Activated T-helper 2 cell treated with anti-CD3 and anti-CD28 coated beads, Interferon-gamma antibody, Interleukin-2, Interleukin-4, amounts not matched to agents 10 μg/mL and 5 μg/mL and 100 μg/mL, durations not matched to agents 14 hours and 24 hours and 36 hours (primary cell): ENCODE data around the gene SUGCT. TPM values are rescaled to one million over a fixed set of nuclear protein-coding genes. Genes with fewer than 3 reads are reported as not detected.

Experiments used
- DNase-seq: peaks from one replicate; pipeline ENCODE4 v3.0.0; 2021; ENCODE audit warnings: low spot score
- H3K27ac Mint-ChIP-seq: one replicate; pipeline ENCODE4 v1.8.0; 2021; ENCODE audit warnings: mixed read lengths
- H3K27me3 Mint-ChIP-seq: one replicate; pipeline ENCODE4 v1.8.0; 2021; ENCODE audit warnings: low read depth, mixed read lengths
- H3K36me3 Mint-ChIP-seq: one replicate; pipeline ENCODE4 v1.8.0; 2021; ENCODE audit warnings: low read depth, mixed read lengths
- H3K4me1 Mint-ChIP-seq: one replicate; pipeline ENCODE4 v1.8.0; 2021; ENCODE audit warnings: low read depth, mixed read lengths
- H3K4me3 Mint-ChIP-seq: one replicate; pipeline ENCODE4 v1.8.0; 2021; ENCODE audit warnings: low read depth, mild to moderate bottlenecking, moderate library complexity, mixed read lengths
- H3K9me3 Mint-ChIP-seq: one replicate; pipeline ENCODE4 v1.8.0; 2021; ENCODE audit warnings: mixed read lengths
- intact Hi-C: fragments of 100-400 bp; cut with micrococcal nuclease; formaldehyde crosslinking; loops from one replicate; pipeline ENCODE4 v1.15.1; 2023
- total RNA-seq: library from RNA; stranded (reverse); gene quantifications from 2 replicates; pipeline ENCODE4 v1.2.3, GENCODE V29; 2022

SUGCT gene
- total RNA-seq, 1 donor from 2014 or later, result 0.43 TPM

DNA sequence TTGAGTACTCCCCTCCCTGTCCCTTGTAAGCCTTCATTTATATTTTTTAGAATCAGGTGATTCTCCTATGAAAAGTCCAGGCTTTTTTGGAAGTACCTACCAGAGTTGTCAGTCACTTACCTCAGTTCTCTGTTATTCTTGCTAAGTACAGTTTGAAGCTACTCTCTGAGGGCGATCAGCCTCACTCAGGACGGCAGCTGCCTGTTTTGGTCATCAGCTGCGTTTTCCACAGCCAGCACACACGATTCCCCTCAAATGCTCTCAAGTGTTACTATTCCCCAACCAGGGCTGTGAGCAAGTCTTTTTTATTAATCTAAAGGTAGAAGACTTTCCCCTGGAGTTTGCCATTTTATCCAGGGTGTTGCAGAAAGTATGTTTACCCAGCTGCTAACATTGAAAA, 328.6 kb downstream of the SUGCT start:
- Mint-ChIP-seq H3K4me1 (no peaks in the 10 kb centered on the region), H3K9me3 (no peaks in the 10 kb centered on the region), H3K27ac (no peak overlapping the region), H3K36me3 (no peaks in the 10 kb centered on the region), H3K27me3 (no peaks in the 10 kb centered on the region), H3K4me3 (no peak overlapping the region)
- intact Hi-C loops, result no loop called here
- no peak for DNase-seq

GRCh38 chr7:40468891-40469864, 334.4 kb downstream of the SUGCT start:
- Mint-ChIP-seq H3K4me3 (no peak overlapping the region), H3K27ac (no peak overlapping the region), H3K36me3 (no peaks in the 10 kb centered on the region), H3K4me1 (no peaks in the 10 kb centered on the region), H3K27me3 (no peaks in the 10 kb centered on the region), H3K9me3 (no peaks in the 10 kb centered on the region)
- intact Hi-C loops, result no loop called here
- no peak for DNase-seq

DNA sequence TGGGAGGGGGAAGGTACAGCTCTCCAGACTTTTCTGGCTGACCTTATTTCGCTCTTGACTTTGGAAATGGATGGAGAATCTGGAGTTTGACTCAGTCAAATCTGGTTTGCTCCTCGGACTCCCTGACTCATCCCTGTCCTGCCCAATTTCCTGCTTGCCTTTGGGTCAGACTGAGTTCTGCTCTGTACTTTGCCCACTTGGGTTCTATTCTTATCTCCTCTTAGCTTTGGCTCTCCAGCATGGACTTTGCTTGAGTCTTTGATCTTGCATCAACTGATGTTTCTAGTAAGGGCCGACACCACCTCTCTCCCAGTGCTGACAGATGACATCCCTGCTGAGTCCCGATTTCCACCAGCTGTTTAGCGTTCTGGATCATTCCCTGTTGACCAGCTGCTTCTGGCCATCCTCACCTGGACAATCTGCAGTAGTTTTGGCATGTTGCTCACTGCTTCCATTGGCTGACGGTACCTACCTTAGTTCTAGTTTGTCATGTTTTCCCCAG, 335.3 kb downstream of the SUGCT start:
- intact Hi-C loops, result no loop called here
- no peak overlapping the region for H3K27ac Mint-ChIP-seq
- peaks cover 3% of the 10 kb centered on the region for H3K4me1 Mint-ChIP-seq
- no peak overlapping the region for H3K4me3 Mint-ChIP-seq
- H3K27me3 Mint-ChIP-seq, result no peaks in the 10 kb centered on the region
- H3K9me3 Mint-ChIP-seq, result no peaks in the 10 kb centered on the region
- no peak for DNase-seq
- no peaks in the 10 kb centered on the region for H3K36me3 Mint-ChIP-seq

DNA sequence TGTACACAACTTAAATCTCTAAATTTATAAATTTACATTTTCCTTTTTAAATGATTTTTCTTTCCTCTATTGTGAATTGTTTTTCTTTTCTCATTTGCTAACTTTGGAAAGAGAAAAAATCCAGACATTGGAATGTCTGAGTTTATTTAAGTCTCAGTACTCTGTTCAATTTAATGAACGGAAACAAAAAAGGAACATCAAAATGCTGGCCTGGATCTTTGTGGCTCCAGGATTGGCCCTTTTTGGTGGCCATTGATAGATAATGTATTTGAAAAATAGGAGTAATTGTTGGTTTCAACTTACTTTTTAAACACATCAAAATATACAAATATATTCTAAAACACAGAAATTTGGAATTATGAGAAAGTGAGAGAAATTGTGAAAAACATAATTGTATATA, 336.0 kb downstream of the SUGCT start:
- no peak for DNase-seq
- no peaks in the 10 kb centered on the region for H3K9me3 Mint-ChIP-seq
- no peak overlapping the region for H3K4me3 Mint-ChIP-seq
- intact Hi-C loops, result no loop called here
- no peaks in the 10 kb centered on the region for H3K36me3 Mint-ChIP-seq
- peaks cover 7% of the 10 kb centered on the region for H3K4me1 Mint-ChIP-seq
- H3K27me3 Mint-ChIP-seq, result no peaks in the 10 kb centered on the region
- no peak overlapping the region for H3K27ac Mint-ChIP-seq

DNA sequence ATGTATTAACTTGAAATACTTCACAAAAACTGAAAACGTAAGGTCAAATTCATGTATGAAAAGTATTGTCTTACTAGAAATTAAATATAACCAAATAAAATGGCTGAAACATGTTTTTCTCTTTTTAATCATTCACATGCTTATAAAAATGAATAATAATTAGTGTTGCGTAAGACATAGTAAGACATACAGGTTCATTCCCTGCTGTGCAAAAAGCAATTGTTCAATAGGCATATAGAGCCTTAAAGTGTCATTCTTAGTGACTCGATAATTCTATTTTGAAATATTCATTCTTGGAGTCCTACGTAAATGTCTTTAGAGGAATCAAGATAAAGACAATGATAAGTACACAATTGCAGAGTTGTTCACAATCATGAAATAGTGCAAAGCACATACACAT, 337.1 kb downstream of the SUGCT start:
- Mint-ChIP-seq H3K4me3 (no peak overlapping the region), H3K36me3 (no peaks in the 10 kb centered on the region)

GRCh38 chr7:40474790-40475680, 340.2 kb downstream of the SUGCT start:
- H3K4me3 Mint-ChIP-seq, result no peak overlapping the region
- peaks cover 7% of the 10 kb centered on the region for H3K4me1 Mint-ChIP-seq
- no peak for DNase-seq
- no peaks in the 10 kb centered on the region for H3K27me3 Mint-ChIP-seq
- no peak overlapping the region for H3K27ac Mint-ChIP-seq
- intact Hi-C loops, result no loop called here
- H3K36me3 Mint-ChIP-seq, result no peaks in the 10 kb centered on the region
- H3K9me3 Mint-ChIP-seq, result no peaks in the 10 kb centered on the region

More for the DNA sequence above, 337.1 kb downstream of the SUGCT start:
- Mint-ChIP-seq H3K27me3 (no peaks in the 10 kb centered on the region), H3K27ac (no peak overlapping the region), H3K9me3 (no peaks in the 10 kb centered on the region), H3K4me1 (peaks cover 7% of the 10 kb centered on the region)
- intact Hi-C loops, result no loop called here
- DNase-seq, result no peak

GRCh38 chr7:40475681-40475982, 340.8 kb downstream of the SUGCT start:
- no peak for DNase-seq
- H3K27me3 Mint-ChIP-seq, result no peaks in the 10 kb centered on the region
- peaks cover 7% of the 10 kb centered on the region for H3K4me1 Mint-ChIP-seq
- no peak overlapping the region for H3K27ac Mint-ChIP-seq
- no peaks in the 10 kb centered on the region for H3K36me3 Mint-ChIP-seq
- intact Hi-C loops, result no loop called here
- no peaks in the 10 kb centered on the region for H3K9me3 Mint-ChIP-seq
- H3K4me3 Mint-ChIP-seq, result no peak overlapping the region

DNA sequence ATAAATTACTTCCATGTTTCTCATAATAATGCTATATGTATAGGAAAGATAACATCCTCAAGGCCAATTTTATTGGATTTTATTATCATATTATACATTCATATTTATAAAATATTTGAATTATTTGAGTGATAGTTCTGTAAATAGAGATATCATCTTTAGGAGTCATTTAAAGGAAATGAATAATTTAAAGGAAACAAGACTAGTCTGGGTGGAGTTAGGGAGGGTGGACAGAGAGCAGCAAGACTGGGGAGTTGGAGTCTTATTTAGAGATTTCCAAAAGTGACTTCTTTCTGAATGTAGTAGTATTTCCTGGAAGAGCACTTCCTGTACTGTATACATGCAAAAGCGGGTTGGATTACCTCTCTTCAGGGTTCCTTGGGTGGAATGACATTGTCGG, 342.3 kb downstream of the SUGCT start:
- intact Hi-C loops, result no loop called here
- no peaks in the 10 kb centered on the region for H3K27me3 Mint-ChIP-seq
- H3K4me1 Mint-ChIP-seq, result peaks cover 7% of the 10 kb centered on the region
- H3K27ac Mint-ChIP-seq, result no peak overlapping the region
- no peak for DNase-seq
- no peaks in the 10 kb centered on the region for H3K36me3 Mint-ChIP-seq
- no peak overlapping the region for H3K4me3 Mint-ChIP-seq
- no peaks in the 10 kb centered on the region for H3K9me3 Mint-ChIP-seq

- H3K4me3 Mint-ChIP-seq, result no peak overlapping the region
- intact Hi-C loops, result no loop called here
- H3K9me3 Mint-ChIP-seq, result no peaks in the 10 kb centered on the region
- no peak for DNase-seq
- H3K36me3 Mint-ChIP-seq, result no peaks in the 10 kb centered on the region
- no peak overlapping the region for H3K27ac Mint-ChIP-seq
- no peaks in the 10 kb centered on the region for H3K4me1 Mint-ChIP-seq
- no peaks in the 10 kb centered on the region for H3K27me3 Mint-ChIP-seq
Measured at GRCh38 chr7:40482845-40483244, 348.0 kb downstream of the SUGCT start.

DNA sequence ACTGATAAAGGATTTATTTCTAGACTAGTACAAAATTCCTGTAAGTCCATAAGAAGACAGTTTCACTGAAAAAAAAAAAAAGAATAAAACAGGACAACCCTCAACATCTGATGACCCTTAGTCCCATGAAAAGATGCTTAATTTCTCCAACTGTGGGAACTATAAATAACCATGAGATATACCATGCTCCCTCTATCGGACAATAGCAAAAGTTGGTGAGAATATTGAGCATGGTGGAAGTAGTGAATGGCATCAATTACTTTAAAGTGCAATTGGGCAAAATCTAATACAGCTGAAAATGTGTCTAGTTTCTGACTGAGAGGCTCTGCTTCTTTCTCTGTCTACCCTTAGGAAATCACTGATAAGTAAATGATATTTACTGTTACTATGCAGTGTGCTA, 348.8 kb downstream of the SUGCT start:
- Mint-ChIP-seq H3K9me3 (no peaks in the 10 kb centered on the region), H3K4me3 (no peak overlapping the region), H3K4me1 (no peaks in the 10 kb centered on the region), H3K27me3 (no peaks in the 10 kb centered on the region), H3K36me3 (no peaks in the 10 kb centered on the region), H3K27ac (no peak overlapping the region)
- intact Hi-C loops, result no loop called here
- no peak for DNase-seq

- intact Hi-C loops, result no loop called here
- no peaks in the 10 kb centered on the region for H3K27me3 Mint-ChIP-seq
Measured at GRCh38 chr7:40489844-40490602, 355.2 kb downstream of the SUGCT start.

DNA sequence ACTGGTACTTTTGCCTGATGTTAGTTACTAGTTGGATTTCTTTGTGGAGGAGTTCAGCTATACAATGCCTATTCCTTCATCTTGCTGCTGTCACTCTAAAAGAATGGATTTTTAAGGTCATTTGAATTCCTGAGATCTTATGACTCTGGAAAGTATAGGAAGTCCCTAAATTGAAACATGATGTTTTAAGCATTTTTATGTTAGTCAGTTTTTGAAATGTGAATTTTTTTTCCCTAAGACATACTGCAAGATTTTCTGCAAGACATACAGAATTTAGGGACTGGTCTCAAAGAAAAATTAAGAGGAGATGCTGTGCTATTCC, 355.8 kb downstream of the SUGCT start:
- no peak overlapping the region for H3K4me3 Mint-ChIP-seq
- no peaks in the 10 kb centered on the region for H3K9me3 Mint-ChIP-seq
- intact Hi-C loops, result no loop called here
- H3K27me3 Mint-ChIP-seq, result no peaks in the 10 kb centered on the region
- H3K27ac Mint-ChIP-seq, result no peak overlapping the region
- no peak for DNase-seq
- H3K36me3 Mint-ChIP-seq, result no peaks in the 10 kb centered on the region
- H3K4me1 Mint-ChIP-seq, result no peaks in the 10 kb centered on the region

More at GRCh38 chr7:40489844-40490602, 355.2 kb downstream of the SUGCT start:
- Mint-ChIP-seq H3K4me1 (no peaks in the 10 kb centered on the region), H3K9me3 (no peaks in the 10 kb centered on the region), H3K4me3 (no peak overlapping the region), H3K36me3 (no peaks in the 10 kb centered on the region), H3K27ac (no peak overlapping the region)
- DNase-seq, result no peak
